LNCaP clone FGC (cell line): Measurements from ENCODE around the gene RBCK1.
A peak's percentile ranks its signal among the peaks of the same experiment; 100 is the strongest.
"Not testable (repeated sequence)": the region's sequence is repeated elsewhere in the genome, so short reads cannot be mapped to it uniquely, and the experiment has no call there.

Source experiments
- DNase-seq: peaks from one replicate; pipeline ENCODE4 v3.0.0-alpha.2; 2011; ENCODE audit warnings: low read depth
- H3K4me3 ChIP-seq: 2 replicates; pipeline ENCODE4 v1.5.1; 2011; ENCODE audit warnings: mild to moderate bottlenecking, low read depth, low read length, control low read depth
- TF ChIP-seq, protein P1 (sequence below): IDR thresholded peaks from 2 replicates; pipeline ENCODE4 v1.5.1; 2012; ENCODE audit warnings: mild to moderate bottlenecking; ENCODE audit not compliant: control insufficient read depth, insufficient read depth; ENCODE audit errors: extremely low read depth

RBCK1 gene

DNA sequence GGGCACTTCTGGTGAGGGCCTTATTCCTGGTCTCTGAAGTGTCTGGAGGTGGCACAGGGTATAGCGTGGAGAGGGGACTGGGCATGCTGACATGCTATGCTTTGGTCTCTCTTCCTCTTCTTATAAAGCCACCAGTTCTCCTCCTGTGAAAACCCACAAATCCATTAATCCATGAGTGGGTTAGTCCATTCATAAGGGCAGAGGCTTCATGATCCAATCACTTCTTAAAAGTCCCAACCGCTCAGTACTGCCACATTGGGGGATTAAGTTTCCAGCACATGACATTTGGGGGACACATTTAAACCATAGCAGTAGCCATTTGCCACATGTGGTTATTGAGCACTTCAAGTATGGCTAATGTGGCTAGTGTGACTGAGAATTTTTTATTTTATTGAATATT, 31.3 kb upstream of the RBCK1 start:
- TF ChIP-seq, protein P1, sequence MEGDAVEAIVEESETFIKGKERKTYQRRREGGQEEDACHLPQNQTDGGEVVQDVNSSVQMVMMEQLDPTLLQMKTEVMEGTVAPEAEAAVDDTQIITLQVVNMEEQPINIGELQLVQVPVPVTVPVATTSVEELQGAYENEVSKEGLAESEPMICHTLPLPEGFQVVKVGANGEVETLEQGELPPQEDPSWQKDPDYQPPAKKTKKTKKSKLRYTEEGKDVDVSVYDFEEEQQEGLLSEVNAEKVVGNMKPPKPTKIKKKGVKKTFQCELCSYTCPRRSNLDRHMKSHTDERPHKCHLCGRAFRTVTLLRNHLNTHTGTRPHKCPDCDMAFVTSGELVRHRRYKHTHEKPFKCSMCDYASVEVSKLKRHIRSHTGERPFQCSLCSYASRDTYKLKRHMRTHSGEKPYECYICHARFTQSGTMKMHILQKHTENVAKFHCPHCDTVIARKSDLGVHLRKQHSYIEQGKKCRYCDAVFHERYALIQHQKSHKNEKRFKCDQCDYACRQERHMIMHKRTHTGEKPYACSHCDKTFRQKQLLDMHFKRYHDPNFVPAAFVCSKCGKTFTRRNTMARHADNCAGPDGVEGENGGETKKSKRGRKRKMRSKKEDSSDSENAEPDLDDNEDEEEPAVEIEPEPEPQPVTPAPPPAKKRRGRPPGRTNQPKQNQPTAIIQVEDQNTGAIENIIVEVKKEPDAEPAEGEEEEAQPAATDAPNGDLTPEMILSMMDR: no peak
- no peak for DNase-seq
- H3K4me3 ChIP-seq: no peak overlapping the region

DNA sequence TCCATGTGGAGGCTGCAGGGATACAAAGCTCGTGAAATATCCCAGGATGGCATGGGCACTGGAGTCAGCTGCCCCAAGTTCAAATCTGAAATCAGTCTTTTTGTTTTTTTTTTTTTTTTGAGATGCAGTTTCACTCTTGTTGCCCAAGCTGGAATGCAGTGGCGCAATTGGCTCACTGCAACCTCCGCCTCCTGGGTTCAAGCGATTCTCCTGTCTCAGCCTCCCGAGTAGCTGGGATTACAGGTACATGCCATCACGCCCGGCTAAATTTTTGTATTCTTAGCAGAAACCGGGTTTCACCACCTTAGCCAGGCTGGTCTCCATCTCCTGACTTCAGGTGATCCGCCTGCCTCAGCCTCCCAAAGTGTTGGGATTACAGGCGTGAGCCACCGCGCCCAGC, 30.5 kb upstream of the RBCK1 start:
- not testable (repeated sequence) for DNase-seq, H3K4me3 ChIP-seq

GRCh38 chr20:378961-379336, 29.1 kb upstream of the RBCK1 start:
- DNase-seq: no peak
- TF ChIP-seq, protein P1: no peak
- H3K4me3 ChIP-seq: no peak overlapping the region

GRCh38 chr20:380763-381580, 27.1 kb upstream of the RBCK1 start:
- no peak for DNase-seq
- TF ChIP-seq, protein P1: peak; percentile 20; the same call in 1 of the 2 replicates
- peak overlapping the region; percentile 79 for H3K4me3 ChIP-seq

DNA sequence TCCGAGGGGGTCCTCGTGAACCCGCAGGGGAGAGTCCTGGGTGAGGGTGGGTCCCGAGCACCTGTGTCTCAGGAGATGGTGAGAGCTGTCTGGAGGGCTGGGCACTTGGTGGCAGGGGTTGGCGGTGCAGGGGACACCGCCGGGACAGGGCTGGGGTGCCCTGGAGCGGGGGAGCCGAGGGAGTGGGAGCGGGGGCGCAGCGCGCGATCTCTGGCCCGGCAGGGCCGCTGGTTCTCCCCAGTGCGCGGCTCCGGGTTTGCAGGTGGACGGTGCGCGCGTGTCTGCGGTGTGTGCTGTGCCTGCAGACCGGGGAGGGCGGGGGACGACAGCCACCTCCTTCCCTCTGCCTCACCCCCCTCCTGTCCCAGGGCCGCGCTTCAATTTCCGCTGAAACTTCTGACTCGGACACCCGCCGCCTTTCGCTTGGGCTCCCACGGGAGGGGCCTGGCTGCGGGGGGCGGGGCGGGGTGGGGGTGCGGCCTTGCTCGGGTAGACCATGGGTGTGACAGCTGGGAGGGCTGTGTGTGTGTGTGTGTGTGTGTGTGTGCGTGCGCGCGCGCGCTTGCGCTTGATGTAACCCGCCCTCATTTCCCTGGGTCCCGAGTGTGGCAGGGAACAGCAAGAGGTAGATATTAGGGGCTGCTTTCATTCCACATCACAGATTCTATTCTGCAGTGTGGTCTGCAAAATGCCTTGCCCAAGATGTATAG, 26.4 kb upstream of the RBCK1 start:
- peak; percentile 23 for DNase-seq
- TF ChIP-seq, protein P1: no peak
- peak overlapping the region; percentile 79 for H3K4me3 ChIP-seq

- TF ChIP-seq, protein P1: no peak
- H3K4me3 ChIP-seq: peak overlapping the region; percentile 79
- DNase-seq: no peak
Observed at GRCh38 chr20:382291-383115, 25.6 kb upstream of the RBCK1 start.

DNA sequence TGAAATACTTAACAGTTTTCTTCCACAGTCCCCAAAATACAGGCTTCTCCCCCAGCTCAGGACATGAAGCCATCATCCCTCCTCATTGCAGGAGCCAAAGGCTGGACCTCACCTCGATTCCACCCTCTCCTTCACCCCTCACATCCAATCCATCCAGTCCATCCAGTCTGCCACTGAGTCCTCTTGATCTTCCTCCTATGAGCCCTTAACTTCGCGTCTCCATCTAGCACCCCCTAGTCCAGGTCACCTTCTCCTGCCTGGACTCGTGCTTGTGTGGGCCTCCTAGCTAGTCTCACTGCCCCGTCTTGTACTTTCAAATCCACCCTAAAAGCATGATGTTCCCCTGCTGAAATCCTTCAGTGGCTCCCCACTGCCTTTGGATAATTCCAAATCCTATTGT, 24.2 kb upstream of the RBCK1 start:
- DNase-seq: no peak
- TF ChIP-seq, protein P1: no peak
- H3K4me3 ChIP-seq: no peak overlapping the region
